GM12892 (cell line): ENCODE results near the gene OAS2.

Source experiments
- POLR2A ChIP-seq: IDR thresholded peaks from 2 replicates; pipeline ENCODE4 v1.6.1; 2011; ENCODE audit warnings: low read depth, low read length, control low read depth
- POLR2AphosphoS5 ChIP-seq: IDR thresholded peaks from 2 replicates; pipeline ENCODE4 v1.6.1; 2011; ENCODE audit warnings: low read depth, low read length, control low read depth
- TAF1 ChIP-seq: IDR thresholded peaks from 2 replicates; pipeline ENCODE4 v1.6.1; 2011; ENCODE audit warnings: low read depth, mild to moderate bottlenecking, control low read depth, low read length, borderline replicate concordance

GRCh38 chr12:113010701-113011100, 32.4 kb downstream of the OAS2 start:
- no peak for TF ChIP-seq POLR2AphosphoS5
- TF ChIP-seq TAF1: no peak
- no peak for TF ChIP-seq POLR2A
